GM21529 (cell line): ENCODE measurements around the gene IRF4.
"Not testable (repeated sequence)": the region's sequence is repeated elsewhere in the genome, so short reads cannot be mapped to it uniquely, and the experiment has no call there.

Experiments used
- ATAC-seq: cut with Tn5 transposase; IDR thresholded peaks from one replicate; pipeline ENCODE4 v1.9.1; 2021; ENCODE audit not compliant: unreplicated experiment

IRF4 gene

DNA sequence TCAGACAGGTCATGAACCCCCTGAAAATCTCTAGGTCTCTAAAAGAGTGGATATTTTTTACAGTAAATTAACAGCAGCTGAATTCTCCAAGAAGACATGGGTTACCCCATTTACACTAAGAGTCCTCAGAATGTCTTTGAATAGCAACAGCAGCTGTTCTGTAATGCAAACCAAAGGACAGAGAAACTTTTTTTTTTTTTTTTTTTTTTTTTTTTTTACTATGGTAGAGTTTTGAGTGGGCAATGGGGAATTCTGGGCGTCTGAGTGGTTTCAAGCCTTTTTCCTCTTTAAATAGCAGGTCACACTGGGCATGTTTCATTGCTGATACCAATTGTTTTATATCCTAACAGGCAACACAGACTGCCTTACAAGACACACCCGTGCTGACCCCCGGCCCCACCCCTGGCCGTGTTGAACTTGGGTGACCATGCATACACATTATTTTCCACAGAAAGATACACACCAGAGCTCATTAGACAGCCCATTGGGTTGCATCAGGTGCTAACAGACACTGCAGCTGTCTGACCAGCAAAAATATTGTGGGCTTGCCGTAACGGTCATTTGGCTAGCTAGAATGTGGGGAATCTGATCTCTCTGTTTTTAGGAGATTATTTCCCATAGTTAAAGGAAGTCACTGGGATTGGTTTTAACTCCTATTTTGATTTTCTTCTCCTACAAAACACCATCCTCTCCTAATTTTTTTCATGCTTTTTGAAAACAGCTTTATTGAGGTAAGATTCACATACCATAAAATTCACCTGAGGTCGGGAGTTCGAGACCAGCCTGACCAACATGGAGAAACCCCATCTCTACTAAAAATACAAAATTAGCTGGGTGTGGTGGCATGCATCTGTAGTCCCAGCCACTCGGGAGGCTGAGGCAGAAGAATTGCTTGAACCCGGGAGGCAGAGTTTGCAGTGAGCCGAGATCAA is 26.7 kb upstream of the IRF4 start:
- ATAC-seq, result no peak

DNA sequence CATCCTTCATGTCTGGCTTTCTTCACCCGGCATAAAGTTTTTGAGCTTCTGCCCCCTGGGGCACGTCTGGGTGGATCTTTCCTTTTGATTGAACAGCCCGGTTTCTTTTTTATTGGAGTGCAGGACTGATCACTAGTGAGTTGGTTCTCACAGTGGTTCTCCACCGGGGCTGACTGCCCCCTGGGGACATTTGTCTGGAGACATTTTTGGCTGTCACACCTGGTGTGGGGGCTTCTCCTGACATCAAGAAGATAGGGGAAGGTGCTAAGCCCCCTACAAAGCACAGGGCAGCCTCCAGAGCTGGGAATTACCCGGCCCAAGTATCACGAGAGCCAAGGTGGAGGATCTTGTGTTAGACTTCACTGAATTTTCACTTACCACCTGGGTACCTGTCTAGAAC is 25.7 kb upstream of the IRF4 start:
- ATAC-seq, result no peak

DNA sequence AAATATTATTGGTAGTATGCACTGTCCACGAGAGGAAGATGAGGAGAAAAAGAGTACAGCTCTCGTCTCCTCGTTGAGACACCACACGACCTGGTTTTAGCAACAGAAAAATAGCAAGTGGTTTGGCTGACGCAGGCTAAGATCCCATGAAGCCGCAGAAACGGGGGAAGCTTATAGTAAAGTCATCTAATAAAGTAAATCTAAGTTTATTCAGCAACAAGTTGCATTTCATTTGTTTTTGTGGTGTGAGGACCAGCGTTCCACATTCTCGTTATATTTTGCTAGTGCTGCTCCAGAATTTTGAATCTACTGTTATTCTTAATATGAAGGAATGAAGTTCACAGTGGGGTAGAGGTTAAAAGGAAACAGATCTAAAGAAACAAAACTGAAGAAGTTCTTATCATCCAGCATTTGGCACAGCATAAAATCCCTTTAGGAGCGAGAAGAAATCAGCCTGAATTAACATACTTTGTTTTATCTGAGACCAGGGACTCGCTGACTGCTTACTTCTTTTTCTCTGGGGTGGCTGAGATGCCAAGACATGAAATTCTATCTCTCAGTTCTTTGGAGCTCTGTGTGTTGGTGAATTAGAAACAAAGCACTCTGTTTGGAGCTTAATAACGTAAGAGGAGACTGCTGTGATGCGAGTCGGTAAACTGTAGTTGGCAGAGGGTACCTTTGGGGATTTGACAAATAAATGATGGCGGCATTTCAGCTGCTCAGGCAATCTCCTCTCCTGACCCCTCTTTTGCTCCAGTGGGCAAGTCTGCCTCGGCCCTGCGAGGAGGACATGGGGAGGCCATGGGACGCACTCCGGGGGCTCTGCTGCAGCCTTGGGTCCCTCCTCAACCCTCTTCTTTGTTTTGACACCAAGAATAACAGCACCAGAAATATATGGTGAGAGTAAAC is 24.9 kb upstream of the IRF4 start:
- no peak for ATAC-seq

DNA sequence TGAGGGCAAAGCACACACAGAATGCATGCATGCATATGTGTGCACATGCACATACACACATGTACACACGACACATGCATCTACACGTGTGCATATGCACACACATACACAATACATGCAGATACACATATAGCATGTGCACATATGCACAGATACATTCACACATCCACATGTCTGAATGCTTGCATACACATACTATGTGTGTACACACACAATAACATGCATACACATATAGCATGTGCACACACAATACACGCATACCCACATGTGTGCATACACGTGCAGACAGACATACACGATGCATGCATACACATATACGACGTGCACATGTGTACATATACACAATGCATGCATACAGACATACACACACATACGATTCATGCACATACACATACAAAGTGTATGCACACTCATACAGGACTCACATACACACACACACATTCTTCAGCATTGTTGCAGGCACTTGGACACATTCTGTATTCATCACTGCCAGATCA is 24.2 kb upstream of the IRF4 start:
- ATAC-seq, result no peak

DNA sequence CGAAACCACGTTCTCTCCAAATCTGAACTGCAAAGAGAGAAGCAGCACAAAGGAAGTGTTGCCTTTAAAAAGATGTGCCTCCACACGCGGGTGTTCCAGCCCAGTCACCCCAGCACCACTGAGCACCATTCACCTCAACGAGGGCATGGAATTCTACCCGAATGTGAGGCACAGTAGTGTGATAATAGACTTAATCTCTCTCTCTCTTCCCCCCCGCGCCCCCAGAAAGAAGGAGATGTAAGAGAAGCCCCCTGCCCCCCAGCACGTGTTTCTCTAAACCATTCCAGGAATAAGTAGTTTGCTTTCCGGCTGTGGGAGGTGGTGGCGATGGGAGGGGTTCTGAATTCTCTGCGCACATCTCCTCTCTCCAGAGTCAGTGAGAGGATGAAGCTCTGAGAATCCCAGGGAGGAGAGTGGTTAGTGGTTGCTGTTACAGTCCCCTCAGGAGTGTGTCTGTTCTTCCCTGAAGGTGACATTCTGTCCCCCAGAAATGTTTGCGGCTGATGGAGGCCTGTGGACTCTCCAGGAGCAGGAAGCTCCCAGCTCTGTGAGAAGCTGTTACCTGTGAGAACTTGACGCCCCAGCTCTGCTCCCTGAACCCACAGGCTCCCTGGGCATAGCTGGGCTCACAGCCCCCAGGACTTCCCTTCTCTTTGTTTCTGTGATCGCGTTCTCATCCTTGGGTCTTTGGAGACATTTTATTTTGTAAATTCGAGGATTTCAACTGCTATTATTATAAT is 23.5 kb upstream of the IRF4 start:
- ATAC-seq, result no peak

DNA sequence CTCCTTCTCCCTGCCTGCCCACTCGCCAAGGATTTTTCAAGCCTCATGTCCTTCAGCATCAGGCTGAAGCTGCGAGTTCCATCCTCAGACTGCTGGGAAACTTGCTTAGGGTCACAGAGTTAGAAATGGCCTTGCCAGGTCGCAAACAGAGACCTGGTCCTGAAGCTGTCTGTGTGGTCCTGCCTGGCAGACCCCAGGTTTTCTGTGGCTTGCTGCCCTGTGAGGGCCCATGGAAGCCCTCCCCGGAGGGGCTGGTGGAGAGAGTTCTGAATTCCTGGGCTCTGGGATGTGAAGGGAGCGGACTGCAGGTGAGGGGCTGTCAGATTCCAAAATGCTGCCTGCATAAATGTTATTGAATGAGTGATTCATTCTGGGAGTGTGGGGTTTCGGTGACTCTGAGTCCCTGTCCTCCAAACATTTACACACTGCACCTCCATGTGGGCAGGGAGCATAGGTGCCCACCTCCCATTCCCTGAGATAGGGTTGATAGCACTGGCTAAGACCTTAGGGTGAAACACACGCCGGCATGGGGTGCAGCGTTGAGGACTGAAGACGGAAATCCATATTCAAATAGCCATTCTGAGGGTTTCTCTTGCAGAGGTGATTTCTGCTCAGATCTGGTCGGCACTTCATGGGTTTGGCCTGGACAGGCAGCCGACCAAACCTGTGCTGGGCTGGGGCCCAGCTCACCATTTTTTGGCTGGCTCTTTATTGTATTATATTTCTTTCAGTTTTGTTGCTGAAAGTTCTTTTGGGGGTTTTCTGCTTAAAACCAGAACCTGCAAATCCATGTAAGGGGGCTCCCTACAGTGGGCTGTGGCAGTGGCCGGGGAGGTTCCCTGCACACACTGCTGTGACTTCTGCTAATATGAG is 21.8 kb upstream of the IRF4 start:
- no peak for ATAC-seq

DNA sequence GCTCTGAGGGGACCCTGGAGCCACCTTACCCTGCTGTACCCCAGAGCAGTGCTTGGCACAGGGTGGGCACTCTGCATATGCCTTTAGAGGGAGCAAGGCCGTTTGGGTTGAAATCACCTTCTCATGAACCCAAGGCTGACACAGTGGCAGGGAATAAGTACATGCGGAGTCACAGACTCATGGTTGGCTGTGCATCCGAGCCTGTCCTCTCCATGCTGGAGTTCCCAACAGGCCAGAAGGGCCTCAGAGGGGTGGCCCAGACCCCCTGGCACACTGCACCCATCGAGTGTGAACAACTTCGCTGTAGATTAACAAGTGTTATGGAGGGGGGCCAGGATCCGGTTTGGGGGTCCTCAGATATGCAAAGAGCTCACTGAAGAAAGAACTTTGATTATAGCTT is 21.0 kb upstream of the IRF4 start:
- no peak for ATAC-seq

DNA sequence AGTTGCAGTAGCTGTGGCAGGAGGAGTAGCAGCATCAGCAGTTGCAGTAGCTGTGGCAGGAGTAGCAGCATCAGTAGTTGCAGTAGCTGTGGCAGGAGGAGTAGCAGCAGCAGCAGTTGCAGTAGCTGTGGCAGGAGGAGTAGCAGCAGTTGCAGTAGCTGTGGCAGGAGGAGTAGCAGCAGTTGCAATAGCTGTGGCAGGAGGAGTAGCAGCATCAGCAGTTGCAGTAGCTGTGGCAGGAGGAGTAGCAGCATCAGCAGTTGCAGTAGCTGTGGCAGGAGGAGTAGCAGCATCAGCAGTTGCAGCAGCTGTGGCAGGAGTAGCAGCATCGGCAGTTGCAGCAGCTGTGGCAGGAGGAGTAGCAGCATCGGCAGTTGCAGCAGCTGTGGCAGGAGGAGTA is 19.7 kb upstream of the IRF4 start:
- not testable (repeated sequence) for ATAC-seq

DNA sequence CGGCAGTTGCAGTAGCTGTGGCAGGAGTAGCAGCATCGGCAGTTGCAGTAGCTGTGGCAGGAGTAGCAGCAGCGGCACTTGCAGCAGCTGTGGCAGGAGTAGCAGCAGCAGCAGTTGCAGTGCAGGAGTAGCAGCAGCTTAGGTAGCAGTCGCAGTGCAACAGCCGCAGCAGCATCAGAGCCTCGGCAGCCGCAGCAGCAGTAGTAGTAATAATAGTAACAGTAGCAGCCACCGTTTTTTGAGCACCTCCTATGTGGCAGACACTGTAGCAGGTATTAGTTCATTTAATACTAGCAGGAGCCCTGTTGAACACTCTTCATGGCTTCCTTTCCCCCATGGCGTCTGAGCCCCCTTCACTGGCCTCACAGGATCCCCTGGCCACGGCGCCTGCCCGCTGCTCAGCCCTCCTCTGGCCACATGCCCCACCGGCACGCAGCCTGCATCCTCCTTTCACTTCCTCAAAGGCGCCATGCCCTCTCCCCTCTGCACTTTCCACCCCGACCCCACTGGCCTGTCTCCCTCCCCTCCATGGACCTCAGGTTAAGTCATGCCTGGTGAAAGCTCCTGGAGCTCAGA is 19.1 kb upstream of the IRF4 start:
- ATAC-seq, result peak; percentile 71

DNA sequence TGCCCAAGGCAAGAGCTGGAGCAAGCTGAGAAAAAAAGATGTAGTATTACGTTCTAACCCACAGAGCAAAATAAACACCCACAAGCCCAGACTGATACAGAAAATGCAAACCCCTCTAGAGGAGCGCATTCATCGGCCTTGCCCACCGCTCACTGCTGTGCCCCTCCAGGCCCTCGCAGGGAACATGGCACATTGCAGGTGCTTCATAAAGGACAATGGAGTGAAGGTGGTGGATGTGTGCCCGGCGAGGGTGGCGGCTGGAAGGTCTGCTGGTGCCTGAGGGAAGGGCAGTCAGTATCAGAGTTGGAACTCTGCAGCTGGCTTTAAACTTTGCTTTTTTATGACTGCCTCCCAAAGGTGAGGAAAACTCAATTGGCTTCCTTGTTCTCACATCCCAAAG is 18.5 kb upstream of the IRF4 start:
- ATAC-seq, result no peak

DNA sequence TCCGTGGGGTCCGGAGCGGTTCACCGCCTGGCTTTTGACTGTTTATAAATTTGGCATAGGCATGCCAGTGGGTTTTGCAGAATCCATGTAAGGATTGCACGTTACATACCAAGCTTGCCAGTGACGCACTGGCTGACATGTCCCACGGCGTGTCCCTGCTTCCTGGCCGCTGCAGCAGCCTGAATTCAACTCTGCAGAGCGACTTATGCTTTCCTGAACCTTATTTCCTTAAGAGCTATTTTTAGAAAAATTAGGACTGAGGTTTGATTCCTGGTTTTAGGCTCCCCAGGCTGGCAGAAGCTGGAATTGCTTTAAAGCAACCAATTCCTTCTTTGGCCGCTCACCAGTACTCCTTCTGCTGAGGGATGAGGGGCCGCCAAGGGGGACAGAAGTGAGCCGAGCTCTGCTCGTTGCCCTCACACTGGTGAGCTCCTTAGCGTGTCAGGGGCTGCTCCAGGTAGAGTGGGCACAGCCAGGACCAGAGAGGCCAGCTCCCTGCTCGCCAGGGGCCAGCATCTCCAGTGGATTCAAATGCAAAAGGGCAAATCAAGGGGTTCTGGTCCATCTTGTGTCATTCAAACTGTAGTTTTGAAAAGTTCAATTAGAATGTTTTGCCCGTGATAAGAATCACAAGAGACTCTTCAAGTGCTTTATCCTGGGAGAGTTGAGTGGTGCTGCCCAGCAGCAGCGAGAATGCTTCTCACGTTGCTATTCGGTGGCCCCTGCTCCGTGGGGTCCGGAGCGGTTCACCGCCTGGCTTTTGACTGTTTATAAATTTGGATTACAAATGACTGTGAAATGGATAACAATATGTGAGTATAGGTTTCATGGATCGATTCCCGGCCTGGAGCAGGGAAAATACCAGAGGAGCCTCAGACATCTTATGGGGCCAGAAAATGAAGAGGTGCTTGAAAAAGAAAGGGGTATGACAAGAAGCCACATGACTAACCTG is 17.5 kb upstream of the IRF4 start:
- ATAC-seq, result no peak

DNA sequence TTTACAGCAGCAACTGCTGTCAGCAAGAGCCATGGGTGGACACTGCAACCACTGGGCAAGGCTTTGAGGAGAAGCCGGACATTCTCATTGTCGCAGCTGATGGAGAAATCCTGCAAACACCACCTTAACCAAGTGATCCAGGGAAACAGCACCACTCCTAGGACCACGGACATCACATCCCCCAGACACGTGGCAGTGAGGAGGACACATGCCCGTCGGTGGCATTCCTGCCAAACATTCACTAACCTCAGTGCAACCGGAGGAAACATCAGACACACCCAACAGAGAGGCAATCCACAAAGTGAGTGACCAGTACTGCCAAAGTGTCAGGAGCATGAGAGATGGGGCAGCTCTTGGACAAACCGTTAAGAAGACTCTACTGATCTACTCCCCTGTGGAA is 16.6 kb upstream of the IRF4 start:
- no peak for ATAC-seq

DNA sequence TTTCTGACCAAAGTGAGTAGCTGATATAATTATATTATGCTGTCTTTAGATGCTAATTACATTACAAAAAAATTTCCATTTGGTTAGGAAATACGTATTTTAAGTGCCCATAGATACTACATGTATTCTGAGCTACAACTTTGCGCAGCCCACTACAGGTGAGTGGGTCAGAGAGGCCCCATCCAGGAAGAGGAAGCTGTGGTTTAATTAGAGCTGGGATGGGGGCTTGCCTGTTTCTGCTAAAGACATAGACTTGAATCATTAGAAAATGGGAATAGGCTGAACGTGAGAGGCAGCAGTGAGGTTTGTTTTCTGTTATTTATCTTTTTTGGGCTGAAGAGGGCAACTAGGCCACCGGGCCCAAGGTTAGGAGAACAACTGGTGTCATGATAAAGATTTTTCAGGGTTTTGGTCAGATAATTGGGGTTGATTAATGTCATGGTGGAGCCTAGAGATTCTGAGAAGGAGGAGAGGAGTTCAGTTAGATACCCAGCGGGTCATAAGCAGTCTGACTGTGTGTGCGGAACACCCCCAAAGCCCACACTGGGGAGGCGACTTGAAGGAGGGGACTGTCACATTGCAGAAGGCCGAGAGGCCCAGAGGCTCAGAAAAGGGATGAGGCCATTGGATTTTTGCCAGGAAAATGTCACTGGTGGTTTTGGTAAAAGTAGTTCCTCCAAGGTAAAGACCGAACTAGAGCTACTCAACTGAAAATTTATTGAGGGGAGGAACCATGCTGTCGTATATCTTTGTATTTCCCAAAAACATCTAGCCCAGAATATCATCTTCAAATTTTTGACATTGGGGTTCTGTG is 14.5 kb upstream of the IRF4 start:
- no peak for ATAC-seq

DNA sequence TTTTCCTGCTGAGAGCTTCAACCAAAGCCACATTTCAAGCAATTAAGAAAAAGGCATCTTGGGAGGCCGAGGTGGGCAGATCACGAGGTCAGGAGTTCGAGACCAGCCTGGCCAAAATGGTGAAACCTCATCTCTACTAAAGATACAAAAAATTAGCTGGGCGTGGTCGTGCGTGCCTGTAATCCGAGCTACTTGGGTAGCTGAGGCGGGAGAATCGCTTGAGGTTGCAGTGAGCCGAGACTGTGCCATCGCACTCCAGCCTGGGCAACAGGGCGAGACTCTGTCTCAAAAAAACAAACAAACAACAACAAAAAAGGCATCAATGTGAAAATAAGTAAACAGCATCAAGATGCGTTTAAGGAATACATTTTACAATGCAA is 13.9 kb upstream of the IRF4 start:
- ATAC-seq, result not testable (repeated sequence)

DNA sequence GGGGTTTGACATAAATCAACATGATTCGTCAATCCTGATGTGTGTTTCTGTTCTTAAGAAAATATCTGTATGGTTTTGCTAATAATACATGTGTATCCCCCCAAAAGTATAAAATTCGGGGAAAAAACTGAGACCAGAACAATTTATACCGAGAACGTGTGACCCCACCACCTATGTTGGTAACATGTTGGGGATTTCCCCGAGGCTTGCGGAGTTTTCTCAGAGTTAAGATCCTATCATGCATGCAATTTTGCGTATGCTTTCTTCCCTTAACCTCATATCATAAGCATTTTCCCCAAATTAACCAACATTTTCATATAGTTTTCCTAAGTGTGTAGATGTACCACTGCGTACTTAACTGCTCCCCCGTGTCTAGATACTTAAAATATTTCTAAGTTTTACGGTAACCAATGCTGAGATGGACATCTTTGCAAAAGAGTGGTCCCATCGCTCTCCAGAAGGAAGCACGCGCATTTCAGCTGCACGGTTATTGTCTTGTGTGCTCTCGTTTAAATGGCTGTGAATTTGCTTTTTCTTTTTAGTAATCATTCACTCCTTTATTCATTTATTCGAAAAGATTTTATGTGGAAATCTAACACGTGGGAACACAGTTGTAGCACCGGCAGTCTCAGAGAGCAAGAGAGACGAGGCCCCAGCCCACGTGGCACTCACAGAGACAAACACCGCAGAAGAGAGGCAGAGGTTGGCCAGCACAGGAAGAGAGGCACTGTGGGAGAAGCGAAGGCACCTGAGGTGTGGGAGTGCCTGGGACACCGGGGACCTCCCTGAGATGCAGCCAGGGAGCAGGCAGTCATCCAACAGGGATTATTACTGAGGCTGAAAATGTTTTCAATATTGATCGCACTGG is 13.2 kb upstream of the IRF4 start:
- no peak for ATAC-seq

DNA sequence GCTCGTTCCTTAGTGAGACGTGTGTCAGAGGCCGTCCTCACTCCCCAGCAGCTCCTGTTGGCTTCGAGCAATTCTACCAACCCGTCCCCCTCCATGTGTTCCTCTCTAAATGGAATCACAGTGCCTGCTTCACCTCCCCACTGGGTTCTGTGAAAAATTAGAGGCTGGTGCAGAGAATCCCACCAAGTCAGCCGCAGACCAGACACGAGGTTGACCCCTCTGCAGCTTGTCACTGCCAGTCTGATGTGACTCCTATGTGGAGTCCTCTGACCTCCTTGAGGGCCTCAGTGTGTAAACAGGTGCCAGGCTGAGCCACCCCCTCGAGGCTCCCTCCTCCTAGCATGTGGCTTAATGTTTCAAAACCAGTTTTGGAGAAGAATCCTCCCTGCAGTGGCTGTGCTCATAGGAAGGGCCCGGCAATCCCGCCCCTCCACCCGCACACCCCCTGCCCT is 12.6 kb upstream of the IRF4 start:
- ATAC-seq, result no peak
